Smooth muscle cell (in vitro differentiated cells): ENCODE measurements around the gene EPHB6. TPM values are rescaled to one million over a fixed set of nuclear protein-coding genes. Genes with fewer than 3 reads are reported as not detected.

Experiments
- DNase-seq: peaks from one replicate; lab custom pipeline; 2025; ENCODE audit not compliant: unreplicated experiment; lab: John Stamatoyannopoulos, UW
- H2AFZ ChIP-seq: fragments of 200-600 bp; sonication (generic); 2 replicates; pipeline ENCODE4 v1.6.0; 2016; ENCODE audit warnings: antibody characterized with exemption, low read depth, mild to moderate bottlenecking
- H3F3A ChIP-seq: fragments of 200-600 bp; sonication (generic); 2 replicates; pipeline ENCODE4 v1.6.0; 2017; ENCODE audit warnings: antibody characterized with exemption, low read depth
- H3K27ac ChIP-seq: fragments of 200-600 bp; sonication (generic); 2 replicates; pipeline ENCODE4 v1.5.1; 2016; ENCODE audit warnings: low read depth, mild to moderate bottlenecking
- H3K27me3 ChIP-seq: fragments of 200-600 bp; sonication (generic); 2 replicates; pipeline ENCODE4 v1.6.1; 2016; ENCODE audit warnings: low read depth, mild to moderate bottlenecking
- H3K36me3 ChIP-seq: fragments of 200-600 bp; sonication (generic); 2 replicates; pipeline ENCODE4 v1.5.1; 2016; ENCODE audit warnings: low read depth
- H3K4me1 ChIP-seq: fragments of 200-600 bp; sonication (generic); 2 replicates; pipeline ENCODE4 v1.5.1; 2016; ENCODE audit warnings: low read depth
- H3K4me2 ChIP-seq: fragments of 200-600 bp; sonication (generic); 2 replicates; pipeline ENCODE4 v1.6.0; 2016; ENCODE audit warnings: mild to moderate bottlenecking
- H3K4me3 ChIP-seq: fragments of 200-600 bp; sonication (generic); 2 replicates; pipeline ENCODE4 v1.5.1; 2016; ENCODE audit warnings: mild to moderate bottlenecking
- H3K79me2 ChIP-seq: fragments of 200-600 bp; sonication (generic); 2 replicates; pipeline ENCODE4 v1.6.0; 2016; ENCODE audit warnings: low read depth, mild to moderate bottlenecking
- H3K9ac ChIP-seq: fragments of 200-600 bp; sonication (generic); 2 replicates; pipeline ENCODE4 v1.6.0; 2016; ENCODE audit warnings: low read depth
- H3K9me3 ChIP-seq: fragments of 200-600 bp; sonication (generic); replicated peaks from 2 replicates; pipeline ENCODE4 v1.5.1; 2016; ENCODE audit warnings: low read depth
- H4K20me1 ChIP-seq: fragments of 200-600 bp; sonication (generic); 2 replicates; pipeline ENCODE4 v1.6.0; 2016; ENCODE audit warnings: low read depth
- CTCF ChIP-seq: fragments of 200-600 bp; sonication (generic); IDR thresholded peaks from 2 replicates; pipeline ENCODE4 v1.5.1; 2017; ENCODE audit warnings: borderline replicate concordance, mild to moderate bottlenecking, antibody characterized with exemption; ENCODE audit not compliant: insufficient read depth, poor library complexity, severe bottlenecking
- WGBS: methylation state at CpG from one replicate; pipeline ENCODE4 v1.1.7; 2016; ENCODE audit warnings: low lambda C conversion rate; 5-methylcytosine and 5-hydroxymethylcytosine counted together
- polyA plus RNA-seq: library from polyadenylated mRNA; unstranded; fragments of >200 nt; fragmentation: Nextera tagmentation; extraction: Ambion mirVana; gene quantifications from 2 replicates; pipeline ENCODE4 v1.2.1, GENCODE V29; 2016
- total RNA-seq: library from RNA; depleted of rRNA; stranded (reverse); fragments of >200 nt; gene quantifications from 2 replicates; pipeline ENCODE4 v1.2.3, GENCODE V29; 2014

Gene EPHB6
- total and polyA plus RNA-seq, 2 experiments from 2014 or later = 4.8 to 12.6 TPM

GRCh38 chr7:142882338-142882678 lies 27.4 kb downstream of the EPHB6 start:
- DNase-seq = no peak

GRCh38 chr7:142883145-142883544 lies 28.3 kb downstream of the EPHB6 start:
- 98% methylated on average over 10 of the region's 10 CpGs for WGBS
- Histone ChIP-seq H3F3A (no peaks in the 10 kb centered on the region), H2AFZ (no peak overlapping the region), H3K4me2 (no peak overlapping the region), H3K9ac (no peak overlapping the region), H3K27ac (no peak overlapping the region), H3K27me3 (peaks cover 18% of the 10 kb centered on the region), H3K36me3 (no peaks in the 10 kb centered on the region), H3K79me2 (no peaks in the 10 kb centered on the region), H3K4me3 (no peak overlapping the region), H4K20me1 (no peaks in the 10 kb centered on the region), H3K4me1 (no peaks in the 10 kb centered on the region), H3K9me3 (no peaks in the 10 kb centered on the region)
- DNase-seq = no peak
- TF ChIP-seq CTCF = no peak

More at GRCh38 chr7:142882338-142882678, 27.4 kb downstream of the EPHB6 start:
- no peaks in the 10 kb centered on the region for H3K9me3 ChIP-seq
- no peaks in the 10 kb centered on the region for H3F3A ChIP-seq
- H2AFZ ChIP-seq = no peak overlapping the region
- no peak overlapping the region for H3K4me3 ChIP-seq
- H3K4me2 ChIP-seq = no peak overlapping the region
- TF ChIP-seq CTCF = no peak
- WGBS = 79% methylated on average over 5 of the region's 5 CpGs
- no peak overlapping the region for H3K9ac ChIP-seq
- no peak overlapping the region for H3K27ac ChIP-seq
- H3K27me3 ChIP-seq = peaks cover 18% of the 10 kb centered on the region
- no peaks in the 10 kb centered on the region for H4K20me1 ChIP-seq
- no peaks in the 10 kb centered on the region for H3K4me1 ChIP-seq
- no peaks in the 10 kb centered on the region for H3K79me2 ChIP-seq
- no peaks in the 10 kb centered on the region for H3K36me3 ChIP-seq

- Histone ChIP-seq H4K20me1 (no peaks in the 10 kb centered on the region), H2AFZ (no peak overlapping the region), H3K9ac (no peak overlapping the region), H3F3A (no peaks in the 10 kb centered on the region), H3K27me3 (peaks cover 15% of the 10 kb centered on the region), H3K9me3 (no peaks in the 10 kb centered on the region), H3K4me1 (no peaks in the 10 kb centered on the region), H3K4me2 (no peak overlapping the region), H3K36me3 (no peaks in the 10 kb centered on the region), H3K27ac (no peak overlapping the region), H3K4me3 (no peak overlapping the region), H3K79me2 (no peaks in the 10 kb centered on the region)
- DNase-seq = no peak
- TF ChIP-seq CTCF = no peak
- 84% methylated on average over 7 of the region's 7 CpGs for WGBS
Observed at GRCh38 chr7:142883571-142884285, 28.9 kb downstream of the EPHB6 start.

GRCh38 chr7:142884286-142884640 lies 29.4 kb downstream of the EPHB6 start:
- no peak overlapping the region for H2AFZ ChIP-seq
- H3K9ac ChIP-seq = no peak overlapping the region
- H3K36me3 ChIP-seq = no peaks in the 10 kb centered on the region
- no peaks in the 10 kb centered on the region for H4K20me1 ChIP-seq
- no peak for TF ChIP-seq CTCF
- 89% methylated on average over 4 of the region's 4 CpGs for WGBS
- H3K79me2 ChIP-seq = no peaks in the 10 kb centered on the region
- no peak overlapping the region for H3K4me3 ChIP-seq
- H3K4me2 ChIP-seq = no peak overlapping the region
- no peaks in the 10 kb centered on the region for H3K9me3 ChIP-seq
- H3K4me1 ChIP-seq = no peaks in the 10 kb centered on the region
- H3K27me3 ChIP-seq = peaks cover 13% of the 10 kb centered on the region
- H3F3A ChIP-seq = no peaks in the 10 kb centered on the region
- DNase-seq = no peak
- no peak overlapping the region for H3K27ac ChIP-seq
